Fibroblast of the aortic adventitia (primary cell): ENCODE results near the gene CCDC174. TPM values are rescaled to one million over a fixed set of nuclear protein-coding genes. Genes with fewer than 3 reads are reported as not detected.

ENCODE experiments used
- DNase-seq: peaks from one replicate; pipeline ENCODE4 v3.0.0-alpha.2; 2010; ENCODE audit warnings: low read depth
- H3K4me3 ChIP-seq: 2 replicates; pipeline ENCODE4 v1.5.1; 2011; ENCODE audit warnings: low read depth, mild to moderate bottlenecking, control low read depth, low read length, moderate library complexity
- CTCF ChIP-seq: IDR thresholded peaks from 2 replicates; pipeline ENCODE4 v1.5.1; 2011; ENCODE audit warnings: mild to moderate bottlenecking, low read length, control low read depth, inconsistent platforms; ENCODE audit not compliant: insufficient read depth
- total RNA-seq: library from RNA; depleted of rRNA; stranded (reverse); fragments of >200 nt; gene quantifications from 2 replicates; pipeline ENCODE4 v1.2.3, GENCODE V29; 2012; ENCODE audit warnings: low replicate concordance

The CCDC174 gene
- total RNA-seq, 1 donor, result 11.5 TPM

DNA sequence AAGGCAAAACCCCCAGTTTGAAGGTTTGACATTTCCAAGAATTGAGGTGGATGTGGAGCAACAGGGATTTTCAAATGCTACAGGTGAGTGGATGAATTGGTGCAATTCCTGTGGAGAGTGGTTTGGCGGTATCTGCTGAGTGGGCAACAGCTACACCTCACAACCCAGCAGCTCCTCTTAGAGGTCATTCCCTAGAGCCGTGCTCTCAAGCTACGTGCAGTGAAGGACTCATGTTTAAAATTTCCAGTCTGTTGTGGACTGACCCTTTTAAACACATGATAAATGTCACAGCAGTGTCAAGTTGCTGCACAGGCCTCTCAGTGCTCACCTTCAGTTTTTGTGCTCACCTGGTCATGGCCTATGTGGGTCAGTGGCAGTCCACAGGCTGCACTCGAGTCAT lies 32.9 kb downstream of the CCDC174 start:
- no peak for TF ChIP-seq CTCF
- DNase-seq, result no peak
- H3K4me3 ChIP-seq, result no peak overlapping the region

GRCh38 chr3:14685179-14685578 lies 33.6 kb downstream of the CCDC174 start:
- no peak for TF ChIP-seq CTCF
- no peak for DNase-seq
- H3K4me3 ChIP-seq, result no peak overlapping the region

- no peak for TF ChIP-seq CTCF
- no peak overlapping the region for H3K4me3 ChIP-seq
- no peak for DNase-seq
These were observed 35.8 kb downstream of the CCDC174 start for GRCh38 chr3:14687360-14687759.

GRCh38 chr3:14688525-14688924 lies 37.0 kb downstream of the CCDC174 start:
- no peak for DNase-seq
- no peak overlapping the region for H3K4me3 ChIP-seq
- TF ChIP-seq CTCF, result no peak

DNA sequence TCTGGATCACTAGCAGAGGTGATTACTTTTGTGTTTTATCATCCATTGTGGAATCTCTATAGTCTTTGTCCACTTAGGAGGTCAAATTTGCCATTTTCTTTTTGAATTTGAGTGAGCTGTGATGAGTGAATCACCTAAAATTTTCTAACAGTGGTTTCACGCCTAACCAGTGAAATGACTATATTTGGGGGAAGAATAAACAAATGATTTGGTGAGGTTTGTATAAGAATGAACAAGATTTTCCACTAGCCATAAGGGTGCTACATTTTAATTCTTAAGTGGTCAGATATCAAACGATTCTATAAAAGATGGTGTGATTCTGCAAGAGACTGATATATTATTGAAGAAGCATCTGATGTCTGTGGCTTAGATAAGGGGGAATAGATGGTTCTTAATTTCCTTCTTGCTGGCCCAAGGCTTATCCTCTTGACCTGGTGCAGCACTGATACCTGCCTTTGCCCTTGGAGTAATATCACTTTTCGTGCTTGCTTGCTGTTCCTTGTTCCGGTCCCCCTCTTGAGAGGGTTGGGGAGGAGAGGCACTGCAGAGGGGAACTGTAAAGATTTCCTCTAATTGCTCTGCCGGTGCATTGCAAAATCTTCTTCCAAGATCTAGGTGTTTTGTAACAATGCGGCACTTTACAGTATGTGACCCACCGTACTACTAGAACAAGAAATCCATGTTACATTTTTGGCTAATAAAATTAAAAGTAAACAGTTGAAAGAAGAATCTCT lies 37.9 kb downstream of the CCDC174 start:
- TF ChIP-seq CTCF, result no peak
- no peak for DNase-seq
- H3K4me3 ChIP-seq, result no peak overlapping the region

DNA sequence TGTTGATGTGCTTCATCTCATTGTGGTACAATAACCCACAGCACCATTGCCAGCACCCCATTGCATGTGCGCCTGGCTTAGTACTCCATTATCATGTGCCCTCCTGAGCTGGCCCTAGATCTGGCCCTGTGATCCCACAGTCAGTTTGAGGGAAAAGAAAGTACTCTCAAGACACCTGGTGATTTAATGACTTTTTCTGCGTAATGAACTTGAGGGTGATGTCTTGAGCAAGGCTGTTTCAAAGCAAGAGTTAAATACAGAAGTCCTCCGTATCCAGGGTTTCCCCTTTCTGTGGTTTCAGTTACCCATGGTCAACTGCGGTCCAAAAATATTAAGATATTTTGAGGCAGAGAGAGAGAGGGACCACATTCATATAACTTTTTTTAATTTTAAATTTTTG lies 39.7 kb downstream of the CCDC174 start:
- no peak for TF ChIP-seq CTCF
- no peak for DNase-seq
- no peak overlapping the region for H3K4me3 ChIP-seq

- no peak for DNase-seq
- no peak overlapping the region for H3K4me3 ChIP-seq
- TF ChIP-seq CTCF, result no peak
These were observed 40.2 kb downstream of the CCDC174 start for GRCh38 chr3:14691719-14692118.
